Cardiac septum (tissue), 1 donor: ENCODE measurements around the gene DPYSL4. TPM values are rescaled to one million over a fixed set of nuclear protein-coding genes. Genes with fewer than 3 reads are reported as not detected.
"Not testable (repeated sequence)": the region's sequence is repeated elsewhere in the genome, so short reads cannot be mapped to it uniquely, and the experiment has no call there.

Source experiments
- DNase-seq: peaks from one replicate; pipeline ENCODE4 v3.0.0-alpha.2; 2020; ENCODE audit warnings: low spot score
- intact Hi-C: fragments of 100-400 bp; cut with DNase I; formaldehyde crosslinking; loops from one replicate; pipeline ENCODE4 v1.14.0; 2022
- total RNA-seq: library from RNA; stranded (reverse); fragmentation: NEBNext Ultra II Directional; extraction: Animal tissue kit (Norgen Biotek cat#: 25700); gene quantifications from one replicate; pipeline ENCODE4 v1.2.1, GENCODE V29; 2021
- donor health status: DM: no; HTN: no; CAD: no.

Gene DPYSL4
- total RNA-seq, 1 donor from 2014 or later: 55.4 TPM

DNA sequence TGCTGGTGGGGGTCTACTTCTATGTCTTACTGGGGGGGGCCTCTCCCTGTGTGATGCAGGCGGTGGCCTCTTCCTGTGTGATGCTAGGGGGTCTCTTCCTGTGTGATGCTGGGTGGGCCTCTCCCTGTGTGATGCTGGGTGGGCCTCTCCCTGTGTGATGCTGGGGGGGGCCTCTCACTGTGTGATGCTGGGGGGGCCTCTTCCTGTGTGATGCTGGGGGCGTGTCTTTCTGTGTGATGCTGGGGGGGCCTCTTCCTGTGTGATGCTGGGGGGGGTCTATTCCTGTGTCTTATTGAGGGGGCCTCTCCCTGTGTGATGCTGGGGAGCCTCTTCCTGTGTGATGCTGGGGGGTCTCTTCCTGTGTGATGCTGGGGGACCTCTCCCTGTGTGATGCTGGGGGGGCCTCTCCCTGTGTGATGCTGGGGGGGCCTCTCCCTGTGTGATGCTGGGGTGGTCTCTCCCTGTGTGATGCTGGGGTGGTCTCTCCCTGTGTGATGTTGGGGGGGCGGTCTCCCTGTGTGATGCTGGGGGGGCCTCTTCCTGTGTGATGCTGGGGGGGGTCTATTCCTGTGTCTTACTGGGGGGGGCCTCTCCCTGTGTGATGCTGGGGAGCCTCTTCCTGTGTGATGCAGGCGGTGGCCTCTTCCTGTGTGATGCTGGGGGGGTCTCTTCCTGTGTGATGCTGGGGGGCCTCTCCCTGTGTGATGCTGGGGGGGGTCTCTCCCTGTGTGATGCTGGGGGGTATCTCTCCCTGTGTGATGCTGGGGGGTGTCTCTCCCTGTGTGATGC lies 25.7 kb upstream of the DPYSL4 start:
- intact Hi-C loops, DNase-seq: not testable (repeated sequence)

DNA sequence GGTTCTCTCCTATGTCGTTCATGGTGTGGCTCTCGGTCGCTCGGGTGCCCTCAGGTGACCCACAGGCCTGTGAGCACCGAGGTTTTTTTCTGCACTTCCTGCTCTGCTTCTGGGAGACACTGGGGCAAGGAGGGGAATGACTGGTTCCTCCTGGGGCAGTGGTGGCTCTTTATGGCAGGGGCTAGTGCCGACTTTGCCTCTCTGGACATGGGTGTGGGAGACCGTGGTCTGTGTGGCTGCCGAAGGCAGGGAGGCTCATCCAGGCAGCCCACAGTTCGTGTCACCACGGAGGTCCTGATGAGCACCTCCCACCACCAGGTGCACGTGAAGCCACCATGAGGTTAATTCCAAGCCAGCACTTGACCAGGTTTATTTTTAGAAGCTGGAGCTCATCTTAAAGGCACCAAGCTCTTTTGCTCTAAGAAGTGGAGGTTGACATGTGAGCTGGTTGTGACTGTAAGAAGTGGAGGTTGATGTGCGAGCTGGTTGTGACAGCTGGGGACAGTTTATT lies 24.7 kb upstream of the DPYSL4 start:
- no peak for DNase-seq
- intact Hi-C loops: no loop called here

DNA sequence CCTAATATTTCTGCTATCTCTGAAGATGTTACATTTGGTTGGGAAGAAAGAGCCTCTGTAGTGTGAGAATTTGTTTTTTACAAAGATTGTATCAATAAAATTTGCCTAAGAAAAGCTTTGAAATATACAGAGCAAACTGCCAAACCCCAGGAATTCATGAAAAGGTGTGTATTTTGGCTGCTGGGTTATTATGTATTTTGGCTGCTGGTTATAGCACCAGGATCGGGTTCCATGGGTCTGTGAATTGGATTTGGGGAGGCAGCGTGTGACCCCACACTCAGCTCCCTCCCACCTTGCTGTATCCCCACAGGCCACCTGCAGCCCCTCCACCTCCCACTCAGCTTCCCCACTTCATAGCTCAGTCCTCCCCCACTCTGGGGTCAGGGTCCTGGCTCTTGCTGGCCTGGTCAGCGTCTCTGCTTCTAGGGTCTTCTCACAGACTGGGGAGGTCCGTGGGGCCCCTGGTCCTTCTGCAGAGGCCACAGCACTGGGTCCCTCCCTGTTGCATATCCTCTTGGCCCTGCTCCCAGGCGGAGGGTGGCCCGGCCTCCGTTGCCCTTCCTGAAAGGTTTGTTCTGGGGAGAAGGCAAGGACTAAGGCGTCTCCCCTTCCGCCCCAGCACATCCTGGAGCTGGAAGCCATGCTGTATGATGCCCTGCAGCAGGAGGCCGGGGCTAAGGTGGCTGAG lies 24.0 kb upstream of the DPYSL4 start:
- intact Hi-C loops: no loop called here
- DNase-seq: no peak

DNA sequence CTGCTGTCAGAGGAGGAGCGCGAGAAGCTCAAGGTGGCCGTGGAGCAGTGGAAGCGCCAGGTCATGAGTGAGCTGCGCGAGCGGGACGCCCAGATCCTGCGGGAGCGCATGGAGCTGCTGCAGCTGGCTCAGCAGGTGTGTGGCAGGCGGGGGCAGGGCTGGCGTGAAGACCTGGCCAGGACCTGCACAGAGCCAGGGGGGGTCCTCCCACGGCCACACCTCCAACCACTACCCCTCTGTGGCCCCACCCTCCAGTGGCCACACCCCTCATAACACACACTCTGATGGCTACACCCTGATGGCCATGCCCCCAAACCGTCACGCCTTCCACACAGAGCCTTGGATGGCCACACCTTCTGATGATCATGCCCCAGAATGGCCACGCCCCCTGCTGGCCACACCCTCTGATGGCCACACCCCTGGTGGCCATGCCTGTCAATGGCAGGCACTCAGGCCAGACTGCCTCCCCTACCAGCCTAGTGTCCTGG lies 23.4 kb upstream of the DPYSL4 start:
- DNase-seq: no peak
- intact Hi-C loops: no loop called here

DNA sequence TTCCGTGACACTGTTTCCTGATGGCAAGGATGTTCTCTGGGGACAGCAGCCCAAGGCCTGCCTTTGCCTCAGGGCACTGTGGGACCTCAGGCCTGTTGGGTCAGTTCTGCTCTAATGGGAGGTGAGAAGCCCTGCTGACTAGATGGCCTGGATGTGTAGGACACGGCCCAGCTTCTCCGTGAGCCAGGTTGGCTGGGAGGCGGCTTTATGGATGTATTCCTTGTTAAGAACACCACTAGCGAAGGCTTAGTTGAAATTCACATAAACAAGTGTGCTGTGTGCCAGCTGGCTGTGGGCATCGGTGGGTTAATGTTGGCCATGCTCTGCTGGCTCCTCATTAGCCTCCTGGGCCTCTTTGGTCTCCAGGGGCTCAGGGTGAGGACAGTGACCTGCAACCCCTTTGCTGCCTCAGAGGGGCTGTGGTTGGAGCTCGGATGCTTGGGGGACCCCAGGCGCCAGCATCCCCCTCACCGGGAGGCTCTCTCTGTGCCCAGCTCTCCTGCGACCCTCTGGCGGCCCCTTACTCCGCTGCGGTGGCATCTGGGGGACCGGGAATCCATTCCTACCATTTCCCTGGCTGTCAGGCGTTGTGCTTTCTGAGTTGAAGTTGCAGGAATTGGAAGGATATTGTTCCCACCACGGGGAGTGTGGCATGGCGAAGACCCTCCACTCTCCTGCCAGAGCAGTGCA lies 22.8 kb upstream of the DPYSL4 start:
- DNase-seq: no peak
- intact Hi-C loops: no loop called here

DNA sequence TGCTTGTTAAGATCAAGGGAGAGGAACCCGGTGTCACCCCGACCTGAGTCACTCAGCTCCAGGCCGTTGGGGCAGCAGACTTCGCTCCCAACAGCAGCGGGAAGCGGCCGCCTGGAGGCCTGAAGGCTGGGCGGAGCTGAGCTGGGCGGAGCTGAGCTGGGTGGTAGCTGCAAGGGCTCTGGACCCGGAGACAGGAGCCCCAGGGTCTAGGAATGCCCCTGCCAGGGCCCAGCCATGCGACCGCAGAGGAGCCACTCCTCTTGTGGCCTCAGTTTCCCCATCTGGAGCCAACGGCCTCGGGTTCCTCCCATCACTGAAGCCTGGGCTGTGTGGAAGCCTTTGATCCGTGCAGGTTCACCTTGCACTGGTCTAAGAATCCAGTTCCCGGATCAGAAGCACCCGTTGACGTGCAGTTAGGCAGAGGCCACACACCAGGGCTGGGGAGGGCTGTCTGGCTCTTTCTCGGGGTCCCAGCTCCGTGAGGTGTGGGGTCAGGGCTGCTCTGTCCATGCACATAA lies 21.9 kb upstream of the DPYSL4 start:
- intact Hi-C loops: no loop called here
- DNase-seq: no peak

DNA sequence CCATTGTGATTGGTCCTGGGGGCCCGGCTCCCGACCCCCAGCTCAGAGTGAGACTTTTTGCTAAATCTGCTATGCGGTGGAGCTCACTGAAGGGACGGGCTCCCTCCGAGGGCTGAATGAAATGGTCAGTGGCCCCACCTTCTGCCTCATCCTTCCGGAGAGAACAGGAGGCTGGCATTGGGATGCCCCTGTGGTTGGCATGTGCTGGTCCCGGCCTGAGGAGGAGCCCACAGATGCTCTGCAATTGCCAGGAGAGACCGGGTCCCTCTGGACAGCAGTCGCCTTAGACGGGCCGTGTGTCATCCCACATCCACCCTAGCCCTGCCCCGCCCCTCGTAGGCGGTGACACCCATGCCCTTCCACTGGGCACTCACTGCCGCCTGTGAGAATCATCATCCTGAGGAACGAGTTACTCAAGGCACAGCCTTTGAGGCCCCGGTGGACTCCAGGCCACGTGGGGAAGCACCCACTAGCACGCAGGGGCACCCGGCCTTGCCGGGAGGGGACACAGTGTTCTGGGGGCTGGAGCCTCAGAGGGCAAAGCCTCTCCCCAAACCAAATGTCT lies 21.2 kb upstream of the DPYSL4 start:
- no peak for DNase-seq
- intact Hi-C loops: no loop called here

DNA sequence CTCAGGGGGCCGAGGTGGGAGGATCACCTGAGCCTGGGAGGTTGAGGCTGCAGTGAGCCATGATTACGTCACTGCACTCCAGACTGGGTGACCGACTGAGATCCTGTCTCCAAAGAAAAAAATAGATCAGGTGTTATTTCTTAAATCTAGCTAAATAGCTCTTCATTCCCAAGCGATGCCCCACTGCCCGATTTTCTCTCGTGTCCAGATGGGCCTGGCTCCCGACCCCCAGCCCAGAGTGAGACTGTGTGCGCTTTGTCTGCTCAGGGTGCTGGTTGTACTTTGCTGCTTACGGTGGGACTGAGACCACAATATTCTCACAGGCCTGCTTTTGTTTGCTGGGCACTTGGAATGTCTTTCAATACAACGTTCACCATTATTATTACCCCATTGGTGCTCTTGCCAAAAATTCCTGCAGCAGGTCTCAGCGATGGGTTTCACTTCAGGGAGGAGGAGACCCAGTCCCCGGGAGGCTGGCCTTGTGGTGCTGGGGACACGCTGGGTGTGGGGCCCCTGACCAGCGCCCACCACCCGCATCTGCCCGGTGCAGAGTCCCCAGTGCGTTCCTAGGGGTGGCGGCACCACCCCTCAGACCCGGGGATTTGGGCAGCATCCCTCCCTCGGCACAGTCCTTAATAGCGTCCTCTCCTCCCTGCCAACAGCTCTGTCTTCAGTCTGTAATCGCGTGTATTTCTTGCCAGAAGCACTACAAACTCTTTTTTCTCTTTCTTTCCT lies 20.4 kb upstream of the DPYSL4 start:
- DNase-seq: no peak
- intact Hi-C loops: no loop called here

DNA sequence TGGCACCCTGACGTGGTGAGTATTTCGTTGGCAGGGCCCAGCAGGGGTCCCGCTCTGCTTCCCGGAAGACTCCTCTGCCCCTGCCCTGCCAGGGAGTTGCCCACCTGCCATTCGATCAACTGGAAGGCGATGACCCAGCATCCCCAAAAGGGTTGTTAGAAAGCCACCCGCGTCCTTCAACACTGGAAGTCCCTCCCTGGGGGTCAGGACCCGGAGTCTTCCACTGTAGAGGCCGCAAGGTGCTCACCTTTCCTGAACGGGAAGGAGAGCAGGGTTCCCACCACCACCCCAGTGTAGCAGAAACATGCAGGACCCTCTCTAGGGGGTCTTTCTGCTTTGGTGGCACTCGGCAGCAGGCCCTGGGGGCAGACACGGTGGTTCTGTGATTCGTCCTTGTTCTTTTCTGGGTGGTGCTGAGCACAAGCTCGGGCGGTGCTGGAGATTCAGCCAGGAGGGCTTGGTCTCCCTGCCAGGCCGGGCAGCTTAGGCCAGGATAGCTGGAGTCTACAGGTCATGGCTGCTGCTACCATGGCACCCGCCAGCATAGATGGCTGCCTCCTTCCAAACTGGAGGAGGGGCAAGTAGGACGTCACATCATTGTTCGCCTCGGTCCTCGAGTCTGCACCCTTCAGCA lies 19.6 kb upstream of the DPYSL4 start:
- peak; percentile 26 for DNase-seq
- intact Hi-C loops: no loop called here

DNA sequence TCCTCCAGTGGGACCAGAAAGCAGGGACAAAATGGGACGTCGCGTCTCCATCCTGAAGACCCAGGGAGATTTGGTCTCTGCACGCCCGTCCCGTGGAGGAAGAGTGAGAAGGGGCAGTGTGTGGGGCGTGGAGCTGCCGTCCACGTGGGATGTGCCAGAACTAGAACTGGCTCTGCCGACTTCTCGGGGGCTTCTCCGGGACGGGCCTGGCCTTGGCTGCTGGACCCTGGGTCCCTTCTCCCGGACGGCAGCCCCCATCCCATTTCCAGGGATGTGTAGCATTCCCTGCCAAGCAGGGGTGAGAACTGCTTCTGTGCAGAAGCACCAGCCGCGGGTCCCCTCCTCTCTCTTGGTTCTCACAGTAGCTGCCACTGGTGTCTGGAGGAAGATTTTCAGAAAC lies 18.8 kb upstream of the DPYSL4 start:
- peak; percentile 54 for DNase-seq
- intact Hi-C loops: no loop called here

DNA sequence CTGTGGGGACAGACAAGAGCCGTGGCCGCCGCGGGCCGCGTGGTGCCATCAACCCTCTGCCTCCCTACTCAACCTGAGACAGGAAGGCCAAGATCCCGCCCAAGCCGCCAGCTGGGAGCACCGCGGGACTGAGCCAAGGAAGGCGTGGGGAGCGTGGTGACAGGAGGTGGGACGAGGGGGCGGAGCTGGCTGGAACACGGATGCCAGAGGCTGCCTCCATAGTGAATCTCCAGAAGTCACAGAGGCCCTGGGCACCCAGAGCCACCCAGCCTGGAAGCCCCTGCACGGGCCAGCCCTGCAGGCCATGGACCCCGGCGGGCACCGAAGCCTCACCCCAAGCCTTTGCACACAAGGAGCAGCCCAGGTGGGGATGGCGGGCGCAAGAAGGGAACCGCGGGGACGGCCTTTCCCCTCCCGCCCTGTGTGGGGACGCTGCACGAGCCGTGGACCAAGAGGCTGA lies 18.1 kb upstream of the DPYSL4 start:
- DNase-seq: peak; percentile 68
- intact Hi-C loops: no loop called here

DNA sequence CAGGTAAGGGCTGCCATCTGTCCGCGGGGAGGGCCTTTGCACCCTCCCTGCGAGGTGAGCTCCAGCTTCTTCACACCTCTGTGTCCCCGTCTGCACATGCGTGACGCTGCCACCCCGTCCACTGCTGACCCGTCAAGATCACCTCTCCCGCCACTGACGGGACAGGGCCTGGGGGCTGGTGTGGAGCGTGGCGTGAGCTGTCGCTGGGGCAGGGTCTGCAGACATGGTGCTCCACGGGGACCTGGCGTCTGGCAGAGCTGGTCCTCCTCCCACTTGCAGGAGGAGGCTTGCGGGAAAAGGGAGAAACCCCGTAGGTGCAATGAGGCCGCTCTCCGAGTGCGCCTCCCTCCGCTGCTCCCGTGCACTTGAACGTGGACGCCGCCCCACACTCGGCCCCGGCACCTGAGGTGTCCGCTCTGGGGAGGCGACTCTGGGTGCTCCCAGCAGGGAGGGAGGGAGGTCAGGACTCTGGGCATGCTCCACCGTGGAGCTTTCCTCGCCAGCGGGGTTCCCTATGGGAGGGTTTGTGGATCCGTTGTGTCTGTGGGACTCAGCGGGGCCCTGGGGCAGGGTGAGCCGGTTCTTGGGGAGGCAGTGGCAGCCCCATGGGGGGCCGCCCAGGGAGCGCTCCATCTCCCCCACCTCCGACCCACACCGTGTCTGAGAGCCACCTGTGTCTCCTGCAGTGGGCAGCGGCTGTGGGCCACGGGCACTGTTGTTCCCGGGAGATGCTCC lies 17.6 kb upstream of the DPYSL4 start:
- no peak for DNase-seq

DNA sequence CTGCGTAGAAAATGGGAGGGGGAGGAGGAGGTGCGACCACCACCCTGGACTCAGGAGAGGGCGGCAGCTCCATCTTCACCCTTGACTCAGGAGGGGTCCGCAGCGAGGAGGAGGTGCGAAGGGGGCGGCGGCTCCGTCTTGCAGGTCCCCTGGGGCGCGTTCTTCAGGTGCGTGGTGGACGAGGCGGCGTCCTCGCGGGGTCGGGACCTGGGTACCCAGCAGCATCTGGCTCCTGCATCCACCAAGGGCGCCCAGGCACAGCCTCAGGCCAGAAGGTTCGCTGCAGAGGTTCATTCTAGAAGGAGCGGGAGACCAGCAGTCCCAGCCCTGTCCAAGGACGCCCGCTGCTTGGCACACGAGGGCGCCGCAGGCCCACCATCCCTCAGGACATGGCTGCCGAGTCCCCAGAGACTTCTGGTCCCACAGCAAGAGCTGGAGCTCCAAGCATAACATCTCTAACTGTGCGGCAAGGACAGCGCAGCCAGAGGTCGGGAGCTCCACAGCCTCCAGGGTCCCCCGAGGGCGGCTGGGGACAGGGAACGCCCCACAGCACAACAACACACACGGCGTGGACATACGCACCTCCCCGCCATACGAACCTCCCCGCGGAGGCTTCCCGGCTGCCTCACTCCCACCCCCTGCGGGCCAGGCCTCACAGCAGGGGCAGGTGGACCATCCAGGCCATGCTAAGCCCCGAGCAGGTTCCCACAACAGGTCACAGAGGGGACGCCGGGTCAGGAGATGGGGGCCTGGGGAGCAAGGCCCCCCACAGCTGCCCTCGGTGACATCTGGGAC lies 16.8 kb upstream of the DPYSL4 start:
- intact Hi-C loops: no loop called here
- peak; percentile 68 for DNase-seq

More for the DNA sequence above, 17.6 kb upstream of the DPYSL4 start:
- intact Hi-C loops: no loop called here

DNA sequence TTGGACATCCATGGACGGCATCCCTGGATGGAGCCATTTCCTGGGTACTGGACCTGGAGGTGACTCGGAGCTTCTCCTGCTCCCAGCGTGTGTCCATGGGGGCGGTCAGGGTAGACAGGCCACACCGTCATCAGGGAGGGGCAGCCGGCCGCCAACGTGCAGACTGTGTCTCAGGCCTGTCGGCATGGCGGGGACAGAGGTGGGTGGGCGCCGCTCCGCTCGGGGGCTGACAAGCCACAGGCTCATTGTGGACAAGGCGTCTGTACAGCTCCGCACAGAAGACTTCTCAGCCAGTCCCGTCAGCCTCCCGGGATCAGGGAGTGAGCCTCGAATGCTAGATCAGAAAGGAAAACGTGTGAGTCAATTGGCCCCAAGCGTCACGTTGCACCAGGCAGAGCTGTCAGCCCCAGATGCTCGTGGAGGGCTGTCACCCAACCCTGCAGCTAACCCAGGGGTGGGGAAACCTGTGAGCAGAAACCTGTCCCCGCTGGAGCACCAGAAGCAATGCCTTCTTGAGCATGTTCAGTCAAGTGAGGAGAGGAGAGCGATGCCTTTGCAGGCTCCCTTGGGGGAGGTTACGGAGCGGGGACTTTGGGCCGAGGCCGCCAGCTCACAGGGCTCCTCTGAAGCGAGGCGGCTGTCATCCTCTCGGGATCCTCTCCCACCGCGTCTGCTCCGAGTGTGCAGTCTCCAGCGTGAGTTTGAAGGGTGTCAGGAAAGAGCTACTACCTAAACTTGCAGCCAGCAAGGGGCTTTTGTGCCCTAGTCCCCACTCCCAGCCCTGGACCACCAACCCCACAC lies 16.0 kb upstream of the DPYSL4 start:
- intact Hi-C loops: no loop called here
- DNase-seq: no peak

DNA sequence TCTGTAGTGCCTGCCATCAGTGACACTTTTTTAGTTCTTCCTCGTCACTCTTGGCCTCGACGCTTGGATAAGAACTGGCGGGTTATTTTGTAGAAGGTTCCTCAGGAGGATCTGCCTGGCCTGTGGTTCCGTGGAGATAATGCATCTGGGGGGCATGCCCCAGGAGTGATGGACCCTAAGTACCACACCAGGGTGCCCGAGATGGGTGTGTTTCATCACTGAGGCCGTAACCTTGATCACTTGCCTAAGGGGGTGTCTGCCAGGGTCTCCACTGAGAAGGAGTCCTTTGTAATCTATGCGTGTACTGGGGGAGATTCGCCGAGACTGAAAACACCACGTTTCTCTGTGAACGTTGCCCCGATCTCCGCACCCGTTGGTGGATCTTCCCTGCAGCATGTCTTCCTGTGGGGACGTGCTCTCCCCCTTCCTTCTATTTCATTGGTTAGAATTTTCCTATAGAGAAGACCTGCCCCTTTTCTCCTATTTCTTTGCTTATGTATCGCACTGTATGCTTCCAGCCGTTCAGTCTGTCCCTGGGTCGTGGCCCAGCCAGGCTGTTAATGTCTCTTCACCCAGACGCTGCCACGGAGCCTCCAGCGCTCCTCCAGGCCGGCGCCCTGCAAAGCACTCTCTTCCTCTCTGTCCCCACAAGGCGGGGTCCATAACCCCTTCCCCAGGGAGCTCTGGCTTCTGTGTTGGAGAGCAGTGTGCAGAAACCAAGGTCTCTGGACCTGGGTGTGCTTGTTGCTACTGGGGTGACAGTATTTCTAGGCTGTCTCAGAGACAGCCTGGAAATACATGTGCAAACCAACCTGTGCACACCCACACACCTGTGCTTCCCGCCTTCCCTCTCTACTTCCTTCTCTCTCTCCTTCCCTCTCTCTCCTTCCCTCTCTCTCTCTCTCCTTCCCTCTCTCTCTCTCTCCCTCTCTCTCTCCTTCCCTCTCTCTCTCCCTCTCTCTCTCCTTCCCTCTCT lies 14.4 kb upstream of the DPYSL4 start:
- intact Hi-C loops: no loop called here
- no peak for DNase-seq
